HG02885 (cell line): ENCODE results near the gene SKAP1.
"Not testable (repeated sequence)": the region's sequence is repeated elsewhere in the genome, so short reads cannot be mapped to it uniquely, and the experiment has no call there.

Experiments used
- ATAC-seq: cut with Tn5 transposase; IDR thresholded peaks from one replicate; pipeline ENCODE4 v1.9.1; 2021; ENCODE audit warnings: mild to moderate bottlenecking; ENCODE audit not compliant: unreplicated experiment, poor library complexity

SKAP1 gene

GRCh38 chr17:48294806-48295361 is 135.1 kb downstream of the SKAP1 start:
- ATAC-seq: no peak

GRCh38 chr17:48294020-48294805 is 135.8 kb downstream of the SKAP1 start:
- ATAC-seq: no peak

- no peak for ATAC-seq
Observed at GRCh38 chr17:48293319-48294019, 136.5 kb downstream of the SKAP1 start.

GRCh38 chr17:48290378-48290777 is 139.6 kb downstream of the SKAP1 start:
- no peak for ATAC-seq

- ATAC-seq: not testable (repeated sequence)
Observed at GRCh38 chr17:48286917-48287316, 143.1 kb downstream of the SKAP1 start.

- ATAC-seq: no peak
Observed at GRCh38 chr17:48285614-48286013, 144.4 kb downstream of the SKAP1 start.

GRCh38 chr17:48283907-48284306 is 146.1 kb downstream of the SKAP1 start:
- no peak for ATAC-seq

DNA sequence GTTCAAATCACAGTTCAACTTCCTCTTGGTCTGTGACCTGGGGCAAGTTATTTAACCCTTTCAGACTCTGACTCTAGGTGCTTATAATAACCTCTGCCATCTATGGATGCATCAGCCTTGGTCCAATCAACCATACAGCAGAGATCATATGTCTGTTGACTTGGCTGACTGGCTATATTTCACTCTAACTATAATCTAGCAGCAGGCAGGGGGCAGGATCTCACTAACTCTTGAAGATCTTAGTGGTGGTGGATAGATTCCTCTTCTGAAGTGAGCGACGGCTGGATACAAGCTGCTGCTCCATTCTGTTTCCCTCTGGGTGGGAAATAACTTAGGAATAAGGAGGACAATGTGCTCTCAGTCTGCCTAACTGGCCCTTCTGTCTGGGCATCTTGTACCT is 146.6 kb downstream of the SKAP1 start:
- no peak for ATAC-seq

DNA sequence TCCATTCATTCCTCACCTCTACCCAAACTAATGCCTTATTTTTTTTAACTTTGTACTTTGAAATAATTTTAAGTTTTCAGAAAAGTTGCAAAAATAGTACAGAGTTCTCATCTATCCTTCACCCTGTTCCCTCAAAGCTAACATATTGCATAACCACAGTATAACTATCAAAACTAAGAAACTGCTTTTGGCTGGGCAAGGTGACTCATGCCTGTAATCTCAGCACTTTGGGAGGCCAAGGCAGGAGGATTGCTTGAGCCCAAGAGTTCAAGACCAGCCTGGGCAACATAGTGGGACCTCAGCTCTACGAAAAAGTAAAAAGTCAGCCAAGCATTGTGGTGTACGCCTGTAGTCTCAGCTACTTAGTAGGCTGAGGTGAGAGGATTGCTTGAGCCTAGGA is 147.7 kb downstream of the SKAP1 start:
- no peak for ATAC-seq

DNA sequence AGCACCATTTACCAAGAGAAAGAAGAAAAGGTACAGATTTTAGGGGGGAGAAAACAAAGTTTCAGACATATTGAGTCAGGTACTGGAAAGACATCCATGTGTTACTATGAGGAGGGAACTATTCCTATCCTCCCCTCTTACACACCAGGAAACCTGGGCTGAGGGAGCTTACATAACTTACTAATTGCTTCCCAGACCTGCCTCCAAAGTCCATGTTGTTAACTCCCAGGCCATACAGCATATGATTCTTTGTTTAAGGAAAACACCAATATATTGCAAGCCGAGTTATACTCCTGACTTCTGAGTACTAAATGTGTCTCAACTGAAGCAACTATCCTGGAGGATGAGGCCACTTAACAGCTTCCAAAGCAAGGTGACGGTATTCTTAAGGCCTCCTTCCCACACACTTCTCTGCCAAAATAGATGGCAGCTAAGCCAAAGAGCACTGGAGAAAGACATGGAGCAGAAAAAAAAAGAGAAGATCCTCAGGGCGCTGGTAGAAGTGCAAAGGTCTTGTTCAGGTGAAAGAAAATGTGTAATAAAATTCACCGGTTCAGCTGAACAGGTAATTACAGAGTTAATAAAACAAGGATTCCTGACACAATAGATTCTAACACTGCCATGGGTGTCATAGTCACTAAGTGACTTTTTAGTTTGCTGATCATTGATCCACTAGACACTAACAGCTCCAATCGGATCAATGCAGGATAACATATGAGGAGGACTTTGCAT is 151.1 kb downstream of the SKAP1 start:
- no peak for ATAC-seq

- no peak for ATAC-seq
Observed at GRCh38 chr17:48276776-48277175, 153.2 kb downstream of the SKAP1 start.

GRCh38 chr17:48270899-48271298 is 159.1 kb downstream of the SKAP1 start:
- no peak for ATAC-seq

DNA sequence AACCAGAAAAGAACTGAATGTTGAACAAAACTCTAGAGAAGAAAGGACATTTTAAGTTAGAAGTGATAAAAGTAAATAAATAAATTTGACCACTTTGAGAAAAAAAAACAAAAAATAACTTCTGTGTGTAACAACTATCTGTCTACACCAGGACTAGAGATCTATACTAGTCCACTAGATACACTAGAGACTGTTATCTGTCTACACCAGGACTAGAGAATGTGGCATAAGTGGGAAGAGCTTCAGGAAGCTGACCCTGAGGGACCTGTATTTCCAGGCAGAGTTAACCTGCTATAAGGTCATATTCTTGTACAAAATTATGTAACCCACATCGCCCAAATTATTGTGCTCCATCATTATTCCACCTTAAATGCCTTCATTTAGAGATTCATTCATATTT is 160.8 kb downstream of the SKAP1 start:
- no peak for ATAC-seq

GRCh38 chr17:48263731-48264035 is 166.3 kb downstream of the SKAP1 start:
- ATAC-seq: no peak

DNA sequence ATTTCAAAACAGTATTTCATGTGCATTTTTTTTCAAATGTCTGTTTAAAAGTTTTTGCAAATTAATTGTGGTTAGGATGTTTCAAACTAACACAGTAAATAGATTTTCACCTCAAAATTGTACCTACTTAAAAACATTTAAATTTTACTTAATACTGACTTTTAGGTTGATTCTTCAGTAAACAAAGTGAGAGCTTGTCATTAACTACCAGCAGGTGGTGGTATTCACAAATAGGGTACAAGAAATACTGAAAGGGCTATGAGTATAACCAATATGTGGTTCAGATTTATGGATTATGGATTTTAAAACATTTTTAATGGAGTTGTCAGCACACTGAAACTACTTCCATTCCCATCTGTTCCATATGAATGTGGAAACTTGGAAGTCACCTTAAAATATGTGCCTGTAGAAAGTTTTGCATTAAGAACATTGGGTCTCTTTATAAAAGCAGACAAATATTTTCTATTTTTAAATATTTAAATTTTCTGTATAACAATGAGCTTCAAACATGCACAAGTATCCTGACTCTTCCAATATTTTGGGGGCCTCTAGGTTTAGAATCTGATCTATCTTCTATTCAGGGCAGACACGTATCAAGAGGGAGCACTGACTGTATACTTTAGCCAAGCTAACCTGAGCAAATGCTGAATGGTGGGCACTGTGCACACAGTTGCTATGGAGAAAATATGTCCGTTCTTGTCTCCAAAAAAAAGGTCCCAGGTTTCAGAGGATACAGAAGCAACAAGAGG is 166.9 kb downstream of the SKAP1 start:
- ATAC-seq: no peak

GRCh38 chr17:48261297-48261880 is 168.6 kb downstream of the SKAP1 start:
- ATAC-seq: no peak

- no peak for ATAC-seq
Observed at GRCh38 chr17:48259694-48260291, 170.2 kb downstream of the SKAP1 start.

DNA sequence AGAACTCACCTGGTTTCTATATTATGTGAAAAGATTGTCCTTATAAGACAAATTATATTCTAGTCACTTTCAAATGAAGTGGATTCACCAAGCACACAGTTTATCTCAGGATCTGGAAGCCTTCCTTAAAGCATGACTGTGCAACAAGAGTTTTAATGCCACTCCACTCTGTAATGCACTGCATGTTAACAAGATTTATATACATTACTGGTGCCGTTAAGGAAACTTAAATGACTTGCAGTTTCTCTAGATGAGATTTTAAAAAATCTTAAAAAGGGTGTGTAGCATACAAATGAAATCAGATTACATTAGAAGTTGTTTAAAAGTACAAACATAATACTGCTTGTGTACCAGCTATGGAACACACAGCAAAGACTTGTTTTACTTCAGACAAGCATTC is 171.7 kb downstream of the SKAP1 start:
- ATAC-seq: no peak

- no peak for ATAC-seq
Observed at GRCh38 chr17:48255759-48256158, 174.3 kb downstream of the SKAP1 start.

DNA sequence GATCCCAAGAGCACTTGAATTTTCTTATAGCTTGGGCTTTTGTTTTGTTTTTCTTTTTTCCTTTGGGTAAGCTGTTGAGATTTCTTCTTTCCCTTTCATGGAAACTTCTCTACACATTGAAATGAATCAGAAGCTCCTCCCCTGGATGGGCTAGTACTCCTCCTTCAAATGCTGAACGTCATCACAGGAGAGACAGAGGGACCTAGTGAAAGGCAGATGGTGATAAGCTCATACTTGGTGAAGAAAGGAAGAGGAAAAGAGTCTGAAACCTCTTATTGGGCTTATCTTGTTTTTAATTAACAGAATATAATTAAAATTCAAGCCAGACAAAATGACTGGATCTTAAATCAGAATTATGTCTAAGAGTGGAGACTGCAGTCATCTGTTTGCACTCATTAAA is 175.1 kb downstream of the SKAP1 start:
- ATAC-seq: no peak
